Activated CD4-positive, alpha-beta T cell treated with anti-CD3 and anti-CD28 coated beads, Interleukin-2, amount 50 U/mL, for 4 hours (primary cell): ENCODE measurements around the gene CYBC1.
"Not testable (repeated sequence)": the region's sequence is repeated elsewhere in the genome, so short reads cannot be mapped to it uniquely, and the experiment has no call there.

ENCODE experiments used
- DNase-seq, 2 experiments: peaks; one replicate each; pipeline ENCODE4 v3.0.0-alpha.2; 2020

CYBC1 gene

DNA sequence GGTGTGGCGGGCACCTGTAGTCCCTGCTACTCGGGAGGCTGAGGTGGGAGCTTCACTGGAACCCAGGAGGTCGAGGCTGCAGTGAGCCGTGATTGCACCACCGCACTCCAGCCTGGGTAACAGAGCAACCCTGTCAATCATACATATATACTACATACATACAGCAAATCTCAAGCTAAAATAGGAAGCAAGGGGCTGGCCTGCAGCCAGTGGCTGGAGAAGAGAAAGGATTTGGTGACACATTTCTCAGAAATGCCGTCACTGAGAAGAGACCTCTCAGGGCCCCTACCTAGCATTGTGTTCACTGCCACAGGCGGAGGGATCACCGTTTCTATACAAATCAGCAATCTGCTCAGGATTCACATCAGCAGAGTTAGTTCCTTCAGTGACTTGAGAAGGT lies 24.9 kb upstream of the CYBC1 start:
- DNase-seq = no peak

GRCh38 chr17:82474223-82475010 lies 23.9 kb upstream of the CYBC1 start:
- DNase-seq = no peak

GRCh38 chr17:82470065-82470464 lies 19.5 kb upstream of the CYBC1 start:
- no peak for DNase-seq

DNA sequence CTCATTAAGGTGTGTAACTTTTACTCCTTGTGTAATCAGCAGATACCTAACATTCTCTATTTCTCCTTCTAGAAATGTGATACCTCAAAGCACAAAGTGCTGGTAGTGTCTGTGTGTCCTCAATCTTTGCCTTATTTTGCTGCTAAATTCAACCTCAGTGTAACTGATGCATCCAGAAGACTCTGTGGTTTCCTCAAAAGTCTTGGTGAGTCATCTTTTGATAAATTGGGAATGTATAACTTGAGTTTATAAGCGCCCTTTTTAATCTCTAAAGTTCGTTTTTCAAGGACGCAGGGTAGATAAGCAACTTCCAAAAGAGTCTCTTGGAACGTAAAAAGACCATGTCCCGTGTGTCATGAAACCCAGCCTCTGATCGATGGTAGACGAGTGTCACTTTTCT lies 18.1 kb upstream of the CYBC1 start:
- DNase-seq = no peak

DNA sequence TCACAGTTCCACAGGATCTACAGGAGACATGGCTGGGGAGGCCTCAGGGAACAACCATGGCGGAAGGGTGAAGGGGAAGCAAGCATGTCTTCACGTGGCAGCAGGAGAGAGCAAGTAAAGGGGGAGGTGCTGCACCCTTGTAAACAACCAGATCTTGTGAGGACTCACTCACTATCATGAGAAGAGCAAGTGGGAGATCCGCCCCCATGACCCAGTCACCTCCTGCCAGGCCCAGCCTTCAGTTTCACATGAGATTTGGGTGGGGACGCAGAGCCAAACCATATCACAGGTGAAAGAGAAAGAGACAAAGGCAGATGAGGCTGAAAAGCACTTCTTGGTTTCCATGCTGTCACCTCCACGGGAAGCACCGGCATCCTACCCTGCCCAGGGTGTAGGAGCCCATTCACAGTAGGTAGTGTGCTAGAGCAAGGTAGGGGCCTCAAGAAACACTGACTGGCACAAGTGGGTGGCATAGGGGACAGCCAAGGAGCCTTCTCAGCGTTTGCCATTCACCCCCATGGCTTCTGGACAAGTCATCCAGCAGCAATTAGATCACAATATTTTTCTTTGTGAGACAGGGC lies 14.6 kb upstream of the CYBC1 start:
- DNase-seq = no peak

DNA sequence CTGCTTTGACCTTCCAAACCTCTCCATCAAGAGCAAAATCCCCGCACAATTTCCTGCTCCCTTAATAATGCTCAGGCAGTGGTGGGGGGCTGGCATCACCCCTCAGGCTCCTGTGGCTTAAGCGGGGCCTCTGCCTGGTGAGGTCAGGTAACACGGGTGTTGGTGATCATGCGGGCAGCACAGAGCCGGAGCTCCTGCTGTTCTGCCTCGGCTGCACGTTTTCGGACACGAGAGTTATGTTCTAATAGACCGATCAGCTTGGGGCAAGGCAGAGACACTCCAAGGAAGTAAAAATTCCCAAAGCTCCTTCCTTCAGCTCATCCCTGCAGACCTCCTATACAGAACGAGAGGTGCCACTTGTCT lies 14.0 kb upstream of the CYBC1 start:
- no peak for DNase-seq

- DNase-seq = no peak
Measured at GRCh38 chr17:82463925-82464566, 13.5 kb upstream of the CYBC1 start.

- no peak for DNase-seq
Measured at GRCh38 chr17:82463391-82463790, 12.8 kb upstream of the CYBC1 start.

- no peak for DNase-seq
Measured at GRCh38 chr17:82461827-82462524, 11.4 kb upstream of the CYBC1 start.

DNA sequence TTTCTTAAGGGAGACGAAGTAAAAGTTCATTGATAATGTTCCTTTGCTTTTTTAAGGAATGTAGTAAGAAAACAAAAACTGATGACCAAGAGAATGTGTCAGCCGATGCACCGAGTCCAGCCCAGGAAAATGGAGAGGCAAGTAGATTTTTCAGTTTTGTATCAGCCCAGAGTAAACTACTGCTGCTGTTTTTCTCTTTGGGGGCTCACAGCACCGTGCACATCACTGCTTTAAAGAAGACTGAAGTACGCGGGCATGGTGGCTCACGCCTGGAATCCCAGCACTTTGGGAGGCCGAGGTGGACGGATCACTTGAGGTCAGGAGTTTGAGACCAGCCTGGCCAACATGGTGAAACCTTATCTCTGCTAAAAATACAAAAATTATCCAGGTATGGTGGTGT lies 9.4 kb upstream of the CYBC1 start:
- not testable (repeated sequence) for DNase-seq

GRCh38 chr17:82458885-82459424 lies 8.4 kb upstream of the CYBC1 start:
- no peak for DNase-seq

DNA sequence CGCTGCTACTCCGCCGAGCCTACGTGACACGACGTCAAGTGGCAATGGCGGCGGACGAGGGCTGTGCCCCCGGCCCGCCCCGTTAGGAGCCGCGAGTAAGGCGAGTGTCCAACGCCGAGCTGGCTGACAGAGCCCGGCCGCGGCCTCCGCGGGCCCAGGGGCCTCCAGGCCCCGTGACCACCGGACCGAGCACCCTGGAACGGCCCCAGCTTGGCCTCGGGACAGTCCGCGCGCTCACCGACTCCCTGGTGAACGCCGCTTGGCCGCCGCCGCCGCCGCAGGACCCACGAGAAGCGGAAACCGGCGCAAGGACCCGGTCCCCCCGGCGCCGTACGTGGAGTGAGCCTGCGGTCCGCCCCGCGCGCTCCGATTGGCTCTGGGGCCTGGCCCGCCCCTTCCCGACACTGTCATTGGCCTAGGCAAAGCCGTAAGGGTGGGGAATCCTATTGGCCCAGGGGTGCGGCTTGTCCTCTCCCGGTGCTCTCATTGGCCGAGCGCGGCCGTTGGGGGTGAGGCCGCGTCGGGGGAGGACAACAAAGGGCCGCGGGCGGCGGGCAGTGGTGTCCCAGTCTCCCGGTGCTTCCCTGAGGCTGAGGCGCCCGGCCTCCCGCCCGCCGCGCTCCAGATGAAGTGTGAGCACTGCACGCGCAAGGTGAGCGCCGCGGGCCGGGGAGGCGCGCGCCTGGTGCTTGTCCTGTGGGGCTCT lies 7.8 kb upstream of the CYBC1 start, which contains the start of gene NARF:
Gene NARF, plus strand, starts transcription at position 563 of the 706 bp plus-strand sequence. Its CDS starts 63 bp downstream, at position 626.
- peak; percentile 92 to 93 for DNase-seq

DNA sequence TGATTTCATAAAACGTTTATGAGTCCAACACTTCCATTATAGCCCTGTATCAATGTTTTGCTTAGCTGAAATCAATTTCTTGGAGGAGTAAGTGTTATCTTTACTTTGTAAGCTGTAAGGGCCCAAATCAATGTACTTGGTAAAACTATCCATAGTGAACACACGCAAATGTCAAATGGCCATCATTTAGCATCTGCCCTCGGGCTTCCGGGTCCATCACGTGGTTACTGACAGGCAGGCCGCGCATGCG lies 7.3 kb upstream of the CYBC1 start:
- no peak for DNase-seq

GRCh38 chr17:82457073-82457928 lies 6.7 kb upstream of the CYBC1 start:
- no peak for DNase-seq

DNA sequence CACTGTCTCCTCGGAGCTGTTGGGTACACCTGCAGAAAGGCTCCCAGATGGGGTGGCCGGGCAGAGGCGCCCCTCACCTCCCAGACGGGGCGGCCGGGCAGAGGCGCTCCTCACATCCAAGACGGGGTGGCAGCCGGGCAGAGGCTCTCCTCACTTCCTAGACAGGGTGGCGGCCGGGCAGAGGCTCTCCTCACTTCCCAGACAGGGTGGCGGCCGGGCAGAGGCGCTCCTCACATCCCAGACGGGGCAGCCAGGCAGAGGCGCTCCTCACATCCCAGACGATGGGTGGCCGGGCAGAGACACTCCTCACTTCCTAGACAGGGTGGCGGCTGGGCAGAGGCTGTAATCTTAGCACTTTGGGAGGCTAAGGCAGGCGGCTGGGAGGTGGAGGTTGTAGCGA lies 3.2 kb upstream of the CYBC1 start:
- not testable (repeated sequence) for DNase-seq

GRCh38 chr17:82453151-82453550 lies 2.6 kb upstream of the CYBC1 start:
- not testable (repeated sequence) for DNase-seq

DNA sequence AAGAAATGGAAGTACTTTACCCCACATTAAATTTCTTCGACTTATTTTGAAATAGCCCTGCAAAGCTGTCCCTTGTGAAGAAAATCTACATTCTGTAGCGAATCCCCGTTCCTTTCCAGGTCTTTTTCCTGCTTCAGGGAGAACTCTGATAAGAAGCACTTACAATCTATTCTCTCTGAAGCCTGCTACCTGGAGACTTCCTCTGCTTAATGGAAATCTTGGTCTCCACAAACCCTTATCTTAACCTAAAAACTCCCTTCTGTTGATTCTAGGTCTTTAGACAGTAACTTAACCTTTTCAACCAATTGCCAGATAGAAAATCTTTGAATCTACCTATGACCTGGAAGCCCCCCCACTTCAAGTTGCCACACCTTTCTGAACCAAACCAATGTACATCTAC lies 1.6 kb upstream of the CYBC1 start:
- DNase-seq = no peak

GRCh38 chr17:82449883-82450356 lies 632 bp downstream of the CYBC1 start:
- peak; percentile 39 to 47 for DNase-seq

DNA sequence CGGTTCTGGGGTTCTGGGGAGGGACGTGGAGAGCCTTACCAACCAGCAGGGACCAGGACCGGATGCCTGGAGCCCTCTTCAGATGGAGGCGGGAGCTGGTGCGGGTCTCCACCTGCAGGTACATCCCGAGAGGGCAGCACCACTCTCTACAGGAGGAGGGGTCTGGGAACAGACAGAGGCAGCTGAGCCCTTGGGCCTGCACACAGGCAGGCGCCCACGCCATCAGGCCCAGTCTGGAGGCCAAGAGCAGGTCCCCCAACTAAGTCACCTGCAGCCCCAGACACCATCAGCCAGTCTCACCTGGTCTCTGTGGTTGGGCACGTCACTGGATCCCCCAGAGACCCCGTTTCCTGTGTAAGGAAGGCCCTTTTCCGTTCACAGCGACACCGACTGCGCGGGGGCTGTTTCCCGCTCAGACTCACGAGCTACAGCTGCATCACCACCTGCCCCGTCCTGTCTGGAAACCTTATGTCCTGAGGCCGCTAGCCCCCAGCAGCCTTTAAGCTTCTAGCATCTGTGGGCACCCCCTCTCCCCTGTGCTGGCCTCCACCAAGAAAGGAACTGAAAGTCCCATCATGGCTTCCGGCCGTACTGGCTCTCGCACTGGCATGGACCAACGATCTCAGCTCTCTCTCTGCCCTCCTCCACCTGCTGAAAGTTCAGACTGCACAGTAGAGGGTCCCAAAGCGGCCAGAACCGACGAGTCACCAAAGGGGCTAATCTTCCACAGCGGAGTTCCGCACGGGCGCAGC lies 1.2 kb downstream of the CYBC1 start:
- DNase-seq = peak; percentile 63 to 65

DNA sequence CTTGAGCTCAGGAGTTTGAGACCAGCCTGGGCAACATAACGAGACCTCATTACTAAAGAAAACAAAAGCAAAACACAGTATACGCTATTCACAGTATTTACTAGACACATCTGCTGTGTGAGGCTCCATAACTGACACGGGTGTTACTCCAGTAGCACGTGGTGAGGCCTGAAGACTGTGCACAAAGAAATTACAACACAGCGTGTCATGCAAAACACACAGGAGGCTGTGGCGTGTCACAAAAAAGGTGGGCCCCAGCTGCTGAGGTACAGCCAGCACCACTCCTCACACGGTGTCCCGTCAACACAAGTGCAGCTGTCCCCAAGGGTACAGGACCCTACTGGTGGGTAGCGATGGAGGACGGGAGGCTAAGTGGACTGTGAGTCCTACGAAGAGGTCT lies 2.7 kb downstream of the CYBC1 start:
- DNase-seq = no peak

DNA sequence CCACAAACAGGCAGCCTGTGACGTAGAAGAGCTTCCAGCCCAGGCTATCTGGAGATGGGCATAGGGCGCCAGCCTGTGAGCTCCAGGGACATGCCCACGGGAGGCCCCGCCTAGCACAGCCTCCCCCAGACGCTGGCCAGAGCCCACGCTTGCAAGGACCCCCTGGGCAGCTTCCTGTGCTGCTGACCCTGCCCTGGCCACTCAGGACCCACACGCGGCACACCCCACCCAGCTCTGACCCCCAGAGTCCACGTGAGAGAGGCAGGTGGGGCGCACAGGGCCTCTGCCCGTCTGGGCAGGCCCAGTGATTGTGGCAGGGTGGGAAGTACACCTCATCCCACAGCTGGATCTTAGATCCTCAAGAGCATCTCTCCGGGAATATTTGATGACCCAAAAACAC lies 3.9 kb downstream of the CYBC1 start:
- no peak for DNase-seq
